ENCODE results near the gene ACRBP. TPM values are rescaled to one million over a fixed set of nuclear protein-coding genes. Genes with fewer than 3 reads are reported as not detected.
A peak's percentile ranks its signal among the peaks of the same experiment; 100 is the strongest.

ACRBP gene
- total RNA-seq = 9.8 TPM

DNA sequence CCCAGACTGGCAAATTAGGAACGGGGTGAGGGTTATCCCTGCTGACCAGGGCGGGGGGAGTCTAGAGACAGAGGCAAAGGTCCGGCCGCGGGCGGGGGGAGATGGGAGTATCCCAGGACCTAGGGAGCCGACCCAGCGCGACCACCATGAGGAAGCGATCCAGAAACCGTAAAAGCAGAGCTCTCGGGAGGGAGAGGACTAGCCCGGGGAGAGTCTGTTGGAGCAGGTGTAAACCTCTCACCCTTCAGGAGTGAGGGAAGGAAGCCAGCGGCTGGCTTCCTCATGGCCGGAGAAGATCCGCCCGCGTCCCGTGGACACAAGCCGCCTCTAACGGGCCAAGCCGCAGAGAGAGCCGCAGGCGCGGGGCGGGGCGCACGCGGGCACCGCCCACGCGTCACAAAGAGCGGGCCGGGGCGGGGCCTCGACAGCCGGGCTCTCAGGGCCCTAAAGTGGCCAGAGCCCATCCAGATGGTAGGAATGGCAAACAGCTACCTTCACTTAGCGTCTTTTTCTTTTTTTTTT lies at the start of gene ACRBP:
TSS of gene ACRBP (minus strand) at position 350 of the 522 bp plus-strand sequence. CDS start at position 284, 66 bp downstream.
- DNase-seq (ENCODE audit: low spot score) = peak; percentile 80

DNA sequence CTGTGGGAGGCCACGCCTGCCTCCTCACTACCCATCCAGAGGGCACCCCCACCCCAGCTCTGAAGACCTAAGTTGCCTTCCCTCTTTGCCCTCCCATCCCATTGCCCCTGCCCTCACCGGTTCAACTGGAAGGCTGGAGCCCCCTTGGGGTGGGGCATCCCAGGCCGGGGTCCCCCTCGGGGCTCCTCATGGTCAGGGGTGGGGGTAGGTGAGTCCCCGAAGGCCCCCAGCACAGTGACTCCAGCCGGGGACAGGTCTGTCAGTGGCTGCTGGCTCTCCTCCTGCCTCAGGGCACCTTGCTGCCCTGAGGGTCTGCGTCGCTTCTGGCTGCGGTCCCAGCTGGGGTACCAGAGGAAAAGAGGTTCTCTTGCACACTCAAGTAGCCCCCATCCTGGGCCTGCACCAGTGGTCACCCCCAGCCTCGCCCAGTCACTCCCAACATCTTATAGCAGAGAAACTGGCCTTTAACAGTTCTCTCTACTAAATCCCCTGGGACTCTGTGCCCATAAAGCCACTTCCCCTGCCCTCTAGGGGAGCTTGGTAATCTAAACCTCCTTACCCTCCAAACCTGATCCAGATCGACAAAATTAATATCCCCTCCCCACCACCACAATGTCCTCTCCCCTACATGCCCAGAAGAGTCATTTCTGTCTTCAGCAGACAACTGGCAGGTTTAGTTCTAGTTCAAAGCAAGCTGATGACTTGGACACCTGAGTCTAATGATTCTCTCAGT lies 48.2 kb upstream of the ACRBP start:
- no peak for DNase-seq (ENCODE audit: low spot score)

DNA sequence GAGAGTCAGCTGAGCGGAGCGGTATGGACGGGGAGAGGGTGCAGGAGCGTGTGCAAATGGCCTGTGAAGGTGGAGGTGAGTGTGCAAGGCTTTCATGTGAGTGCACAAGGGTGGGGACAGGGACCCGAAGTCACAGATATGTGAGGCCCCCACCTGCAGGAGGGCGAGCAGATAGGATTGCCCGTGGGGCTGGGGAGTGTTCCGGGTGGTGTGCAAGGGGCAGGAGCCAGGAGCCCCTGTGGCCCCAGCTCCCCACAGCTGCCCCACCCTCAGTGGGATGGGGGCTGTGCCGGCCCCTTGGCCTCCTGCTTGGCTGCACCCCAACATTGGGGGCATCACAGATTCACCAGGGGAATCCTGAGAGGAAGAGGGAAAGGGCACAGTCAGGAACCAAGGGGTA lies 47.5 kb upstream of the ACRBP start:
- no peak for DNase-seq (ENCODE audit: low spot score)

DNA sequence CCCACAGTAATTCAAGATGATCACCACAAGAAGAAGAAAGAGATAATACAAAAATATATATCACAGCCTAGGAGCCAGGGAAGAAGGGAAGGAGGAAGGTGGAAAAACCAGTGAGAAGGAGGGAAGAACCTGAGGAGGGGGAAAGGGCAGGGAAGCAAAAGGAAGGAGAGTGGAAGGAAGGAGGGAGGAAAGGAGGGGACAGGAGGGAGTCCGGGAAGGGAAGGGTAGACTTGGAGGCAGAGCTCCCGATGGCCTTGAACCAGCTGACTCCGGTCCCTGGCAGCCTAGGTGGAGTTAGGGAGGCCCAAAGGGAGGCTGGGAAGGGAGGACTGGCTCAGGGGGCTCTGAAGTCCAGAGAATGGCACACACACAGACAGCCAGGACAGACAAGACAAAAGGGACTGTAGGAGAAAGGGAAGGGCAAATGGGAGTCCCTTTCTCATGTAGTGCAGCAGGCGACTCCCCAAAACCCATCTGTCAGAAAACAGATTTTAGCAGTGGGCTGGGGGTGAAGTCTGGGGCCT lies 46.7 kb upstream of the ACRBP start:
- no peak for DNase-seq (ENCODE audit: low spot score)

DNA sequence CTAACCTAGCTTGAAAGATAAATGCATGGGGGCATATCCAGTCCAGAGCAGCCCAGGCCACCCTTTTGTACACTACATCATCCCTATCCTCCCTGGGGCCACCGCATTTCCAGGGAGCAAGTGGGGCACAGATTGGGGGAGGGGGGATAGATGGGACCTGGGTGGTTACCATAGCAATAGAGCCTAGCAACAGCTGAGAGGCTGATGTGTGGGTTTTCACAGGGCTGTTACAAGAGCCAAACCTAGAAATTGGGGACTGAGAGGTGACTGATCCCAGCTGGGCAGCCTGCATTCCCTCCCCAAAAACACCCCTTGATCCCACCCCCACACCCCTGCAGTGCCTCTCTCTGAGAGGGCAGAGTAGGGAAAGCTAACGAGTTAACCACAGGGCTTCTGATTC lies 45.7 kb upstream of the ACRBP start:
- DNase-seq (ENCODE audit: low spot score) = no peak

DNA sequence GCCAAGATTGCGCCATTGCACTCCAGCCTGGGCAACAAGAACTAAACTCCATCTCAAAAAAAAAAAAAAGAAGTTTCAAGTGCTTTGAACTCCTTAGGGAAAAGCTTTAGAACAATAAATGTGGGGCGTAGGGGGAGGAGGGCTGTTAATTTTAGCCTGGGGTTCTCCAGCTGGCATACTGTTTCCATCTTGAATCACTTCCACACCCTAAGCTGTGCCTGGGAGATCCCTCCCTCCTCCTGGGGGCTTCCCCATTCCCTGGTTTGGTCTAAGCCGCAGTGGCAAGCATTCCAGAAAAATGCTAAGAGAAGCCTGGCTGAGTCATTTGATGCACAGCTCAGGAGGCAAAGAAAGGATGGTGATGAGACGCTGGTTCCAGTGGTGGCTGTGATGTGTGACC lies 44.2 kb upstream of the ACRBP start:
- DNase-seq (ENCODE audit: low spot score) = no peak

DNA sequence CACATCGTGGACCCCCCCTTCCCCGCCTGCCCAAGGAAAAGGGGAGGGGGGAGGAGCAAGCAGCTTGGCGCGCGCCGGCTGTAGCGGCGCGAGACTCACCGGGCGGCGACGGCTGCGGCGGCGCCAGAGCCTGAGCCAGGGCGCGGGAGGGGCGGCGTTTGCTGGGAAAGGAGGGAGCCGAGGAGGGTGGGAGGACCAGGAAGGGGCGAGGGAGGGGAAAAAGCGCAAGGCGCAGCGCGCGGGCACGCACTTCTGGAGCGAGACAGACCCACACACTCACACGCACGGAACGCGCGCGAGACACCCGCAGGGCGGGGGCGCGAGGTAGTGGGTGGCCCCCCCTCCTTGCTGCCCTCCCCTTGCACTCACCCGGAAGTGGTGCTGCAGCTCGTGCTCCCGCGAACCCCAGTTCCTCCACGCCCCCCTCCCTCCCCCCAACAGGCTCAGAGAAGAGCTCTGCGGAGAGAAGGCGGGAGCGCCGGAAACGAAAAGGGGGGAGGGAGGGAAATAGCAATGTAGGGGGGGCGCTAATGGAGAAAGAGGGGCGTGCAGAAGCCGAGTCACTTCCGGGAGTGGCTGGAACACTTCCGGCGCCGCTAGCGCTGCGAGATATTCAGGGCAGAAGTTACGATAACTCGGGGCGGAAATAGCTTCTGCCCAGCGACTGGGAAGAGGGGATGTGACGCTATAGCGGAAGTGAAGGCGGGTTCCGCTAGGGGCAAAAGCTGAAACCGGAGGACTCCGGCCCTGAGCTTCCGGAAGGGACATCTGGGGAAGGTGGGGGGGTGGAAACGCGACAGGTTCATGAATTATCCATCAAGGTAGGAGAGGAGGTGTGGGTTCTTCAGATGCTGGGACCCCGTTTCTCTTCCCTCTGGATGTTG lies 42.0 kb upstream of the ACRBP start, which contains the start of gene ZNF384:
TSS of gene ZNF384 (minus strand) at position 377 of the 884 bp plus-strand sequence. CDS start 9,855 bp downstream, outside the sequence.
- DNase-seq (ENCODE audit: low spot score) = peak; percentile 98

DNA sequence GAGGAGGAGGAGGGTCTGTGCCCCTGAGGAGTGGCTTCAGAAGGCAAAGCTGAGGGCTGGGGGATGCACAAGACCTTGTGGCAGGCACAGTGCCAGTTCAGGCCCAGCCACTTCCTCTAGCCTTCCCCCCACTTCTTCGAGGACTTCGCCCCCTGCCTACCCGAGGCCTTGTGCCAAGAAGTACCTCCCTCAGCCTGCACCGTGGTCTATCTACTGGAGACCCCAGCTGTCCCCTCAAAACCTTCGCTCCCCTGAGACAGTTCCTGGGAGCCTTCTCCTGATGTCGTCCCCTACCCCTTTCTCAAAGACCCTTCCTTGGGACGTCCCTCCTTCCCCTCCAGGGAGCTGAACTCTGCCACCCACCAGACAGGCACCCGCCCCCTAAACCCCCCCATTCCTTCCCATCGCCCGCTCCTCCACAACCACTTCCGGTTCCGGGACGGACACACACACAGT lies 41.3 kb upstream of the ACRBP start:
- DNase-seq (ENCODE audit: low spot score) = peak; percentile 41

DNA sequence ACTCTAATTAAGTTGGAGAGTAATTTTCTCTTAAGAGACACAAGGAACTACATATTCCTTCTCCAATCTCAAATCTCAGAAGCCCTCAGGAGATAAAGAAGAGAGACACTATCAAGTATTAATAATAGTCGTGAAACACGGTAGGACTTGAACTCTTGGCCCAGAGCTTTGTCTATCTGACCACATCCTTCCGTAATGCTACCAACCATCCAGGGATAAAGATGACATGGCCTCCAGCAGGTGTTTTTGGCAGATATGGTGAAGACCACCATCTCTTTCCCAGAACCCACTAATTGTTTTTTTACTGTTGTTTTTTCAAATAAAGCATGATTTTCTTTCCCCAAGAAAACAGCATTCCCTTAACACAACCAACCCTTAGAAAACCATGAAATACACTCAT lies 38.6 kb upstream of the ACRBP start:
- no peak for DNase-seq (ENCODE audit: low spot score)

DNA sequence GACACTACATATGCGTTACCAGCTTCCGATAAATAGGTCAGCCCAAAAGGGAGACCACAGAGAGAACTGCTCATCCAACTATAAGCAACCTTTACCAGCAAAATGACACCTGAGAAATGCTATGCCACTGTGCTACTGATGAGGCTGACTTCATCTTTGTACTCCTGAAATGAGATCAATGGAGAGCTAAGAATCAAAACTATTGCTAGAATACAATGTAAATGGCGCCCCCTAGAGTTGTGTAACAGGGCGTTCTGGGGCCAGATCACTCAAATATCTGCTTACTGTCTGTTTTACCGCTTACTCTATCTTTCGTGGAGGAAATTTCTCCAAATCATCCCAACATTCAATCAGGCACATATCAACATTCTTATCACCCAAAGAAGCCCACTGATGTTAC lies 37.4 kb upstream of the ACRBP start:
- peak; percentile 30 for DNase-seq (ENCODE audit: low spot score)

DNA sequence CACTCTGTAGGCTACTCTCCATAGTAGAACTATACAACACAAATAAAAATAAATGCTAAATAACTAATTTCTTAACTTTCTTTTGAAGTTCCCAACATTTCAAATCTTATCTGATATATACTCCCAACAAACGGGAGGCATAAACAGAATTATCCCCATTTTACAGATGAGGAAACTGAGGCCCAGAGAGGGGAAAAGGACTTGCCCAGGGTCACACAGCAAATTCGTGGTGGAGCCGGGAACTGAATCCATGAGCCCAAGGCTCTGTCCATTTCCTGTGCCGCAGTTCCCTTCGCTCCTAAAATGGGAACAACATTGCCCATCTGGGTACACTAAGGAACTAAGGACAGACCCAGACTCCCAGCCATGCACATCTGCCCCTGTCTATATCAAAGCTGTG lies 29.7 kb upstream of the ACRBP start:
- DNase-seq (ENCODE audit: low spot score) = no peak

DNA sequence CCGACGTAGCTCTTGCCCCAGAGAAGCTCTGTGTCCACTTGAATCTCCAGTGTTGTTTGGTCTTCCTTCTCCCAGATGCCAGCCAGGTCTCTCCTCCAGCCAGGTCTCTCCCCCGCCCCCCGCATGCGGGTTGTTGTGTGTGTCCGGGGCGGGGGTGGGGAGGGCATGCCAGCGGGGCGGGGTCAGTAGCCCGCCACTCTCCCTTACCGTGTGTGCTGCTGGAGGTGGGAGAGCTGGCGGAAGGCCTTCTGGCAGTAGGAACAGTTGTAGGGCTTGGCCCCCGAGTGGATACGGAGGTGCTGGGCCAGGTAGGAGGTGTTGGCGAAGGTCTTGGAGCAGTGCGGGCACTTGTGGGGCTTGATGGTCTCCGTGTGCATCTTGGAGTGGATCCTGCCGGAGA lies 24.9 kb upstream of the ACRBP start:
- DNase-seq (ENCODE audit: low spot score) = no peak

DNA sequence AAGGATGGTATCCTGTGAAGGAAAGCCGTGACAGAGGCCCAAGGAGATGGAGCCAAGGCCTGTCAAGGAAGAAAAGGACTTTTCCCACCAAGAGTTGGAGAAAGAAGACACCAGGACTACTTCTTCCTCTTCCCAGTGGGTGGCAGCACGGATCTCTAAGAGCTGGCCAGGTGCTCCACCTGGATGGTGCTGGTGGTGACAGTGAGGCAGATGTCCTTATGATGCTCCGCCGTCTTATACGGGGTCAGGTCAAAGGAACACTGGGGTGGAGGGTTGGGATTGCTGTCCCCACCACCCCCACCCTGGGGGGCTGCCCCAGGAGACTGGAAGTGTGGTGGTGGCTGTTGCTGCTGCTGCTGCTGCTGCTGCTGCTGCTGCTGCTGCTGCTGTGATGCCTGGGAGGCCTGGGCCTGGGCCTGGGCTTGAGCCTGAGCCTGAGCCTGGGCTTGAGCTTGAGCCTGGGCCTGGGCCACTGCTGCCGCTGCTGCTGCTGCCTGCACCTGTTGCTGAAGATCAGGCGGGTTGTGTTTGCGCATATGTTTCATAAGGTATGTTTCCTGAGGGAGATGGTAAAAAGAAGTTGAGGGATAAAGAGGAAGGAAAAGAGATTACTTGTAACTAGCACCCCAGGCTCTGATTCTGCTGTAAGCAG lies 20.5 kb upstream of the ACRBP start:
- DNase-seq (ENCODE audit: low spot score) = no peak

DNA sequence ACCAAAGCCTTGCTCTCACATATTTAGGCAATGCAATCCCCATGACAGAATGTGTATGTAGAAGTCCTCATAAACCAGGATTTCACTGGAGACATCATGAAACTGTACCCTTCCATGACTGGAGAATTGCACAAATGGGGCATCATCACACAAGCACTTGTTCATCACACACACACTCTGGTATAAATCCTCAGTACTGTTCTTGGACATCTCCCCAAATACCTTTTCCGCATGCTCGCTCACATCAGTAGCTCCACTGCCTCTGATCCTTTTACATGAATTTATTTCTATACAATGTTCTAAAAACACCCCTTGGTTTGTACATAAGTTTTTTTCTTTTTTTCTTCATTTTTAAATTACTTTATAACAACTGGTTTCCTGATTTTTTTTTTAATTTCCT lies 19.0 kb upstream of the ACRBP start:
- DNase-seq (ENCODE audit: low spot score) = no peak

DNA sequence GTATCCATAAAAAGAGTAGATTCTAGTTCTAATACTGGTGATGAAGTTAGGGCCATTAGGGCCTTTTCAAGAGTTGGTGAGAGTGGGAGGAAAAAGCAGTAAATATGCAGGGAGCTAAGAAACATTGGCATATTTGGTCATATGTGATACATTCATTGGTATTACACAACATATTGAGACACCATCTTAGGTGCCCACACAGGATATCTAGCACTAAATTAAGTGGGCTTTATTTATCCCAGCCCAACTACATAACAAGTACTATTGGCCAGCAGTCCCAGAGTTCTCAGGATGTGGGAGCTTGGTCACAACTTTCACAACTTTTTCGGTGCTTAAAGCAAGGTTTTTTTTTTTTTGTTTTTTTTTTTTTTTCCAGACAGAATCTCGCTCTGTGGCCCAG lies 17.7 kb upstream of the ACRBP start:
- DNase-seq (ENCODE audit: low spot score) = no peak

DNA sequence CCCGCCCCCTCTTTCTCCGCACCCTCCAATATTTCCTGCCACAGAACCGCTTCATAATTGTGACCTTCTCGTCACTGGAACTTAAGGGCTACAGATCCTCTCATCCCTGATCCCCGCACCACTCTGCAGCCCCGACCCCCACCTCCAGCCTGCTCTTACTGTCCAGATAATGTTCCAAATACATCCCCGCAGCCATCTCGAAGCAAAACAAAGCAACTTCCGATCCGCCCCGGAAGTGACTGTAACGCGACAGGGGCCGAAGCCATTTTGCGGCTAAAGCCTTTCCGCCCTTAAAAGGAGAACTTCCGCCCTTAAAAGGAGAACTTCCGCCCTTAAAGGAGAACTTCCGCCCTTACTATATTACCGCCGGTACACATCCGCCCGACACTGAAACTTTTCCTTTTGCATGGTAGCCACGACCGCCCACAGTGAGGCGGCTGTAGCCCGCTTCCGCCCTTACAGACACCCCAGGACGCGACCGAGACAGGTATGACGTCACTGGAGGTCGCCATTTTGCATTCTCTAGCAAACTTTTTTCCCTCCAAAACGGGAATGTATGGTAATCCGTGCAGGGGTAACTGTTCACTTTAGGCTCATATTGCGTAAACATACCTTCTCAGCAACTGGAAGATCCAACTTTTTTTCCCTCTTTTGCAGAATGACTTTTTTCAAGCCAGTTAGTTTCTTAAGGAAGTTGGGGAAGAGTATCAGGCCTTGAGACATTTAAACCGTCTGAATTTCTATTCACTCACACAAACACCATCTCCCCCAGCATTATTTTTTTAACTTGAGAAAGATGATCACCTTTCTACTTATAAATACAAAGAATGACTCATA lies 15.9 kb upstream of the ACRBP start, which contains the start of gene ING4:
TSS of gene ING4 (minus strand) at position 214 of the 837 bp plus-strand sequence. CDS start at position 196, 18 bp downstream.
- peak; percentile 99 for DNase-seq (ENCODE audit: low spot score)

DNA sequence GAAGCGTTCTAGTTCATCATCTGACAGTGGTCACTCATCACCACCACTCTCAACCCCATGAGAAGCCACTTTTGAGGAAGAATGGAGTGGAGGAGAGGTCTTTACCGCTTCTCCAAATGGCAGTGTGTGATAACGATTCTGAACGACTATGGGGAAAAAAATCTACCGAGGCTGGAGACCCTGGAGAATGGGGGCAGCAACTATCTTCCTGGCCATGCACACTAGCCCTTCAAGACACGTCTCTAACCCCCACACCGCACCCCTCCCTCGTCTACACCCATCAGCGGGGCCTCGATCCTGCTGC lies 15.3 kb upstream of the ACRBP start:
- DNase-seq (ENCODE audit: low spot score) = no peak

DNA sequence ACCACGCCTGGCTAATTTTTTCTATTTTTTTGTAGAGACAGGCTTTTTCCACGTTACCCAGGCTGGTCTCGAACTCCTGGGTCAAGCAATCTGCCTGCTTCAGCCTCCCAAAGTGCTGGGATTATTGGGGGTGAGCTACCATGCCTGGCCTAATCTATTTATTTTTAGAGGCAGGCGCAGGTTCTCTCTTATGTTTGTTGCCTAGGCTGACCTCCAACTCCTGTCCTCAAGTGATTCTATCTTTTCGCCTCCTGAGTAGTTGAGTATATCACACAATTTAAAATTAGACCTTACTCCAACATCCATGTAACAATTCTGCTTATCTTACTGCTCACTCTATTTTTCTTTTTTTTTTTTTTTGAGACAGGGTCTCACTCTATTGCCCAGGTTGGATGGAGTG lies 6.8 kb upstream of the ACRBP start:
- DNase-seq (ENCODE audit: low spot score) = no peak

DNA sequence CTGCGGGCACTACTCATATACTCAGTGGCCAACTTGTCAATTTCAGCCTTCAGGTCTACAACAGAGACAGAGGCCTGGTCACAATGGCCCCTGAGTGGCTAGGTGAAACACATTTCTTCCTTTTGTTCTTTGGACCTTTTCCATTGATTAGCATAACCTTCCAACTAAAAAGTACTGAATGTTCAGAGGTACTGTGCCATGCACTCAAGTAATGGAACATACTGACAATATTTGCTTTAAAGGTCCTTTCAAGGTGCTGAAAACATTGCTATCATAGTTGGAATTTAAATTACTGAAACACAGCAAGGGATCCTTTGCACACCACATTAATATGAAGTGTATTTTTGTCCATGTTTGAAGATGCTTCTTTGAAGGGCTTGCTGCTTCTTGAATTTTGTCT lies 6.1 kb upstream of the ACRBP start:
- no peak for DNase-seq (ENCODE audit: low spot score)

DNA sequence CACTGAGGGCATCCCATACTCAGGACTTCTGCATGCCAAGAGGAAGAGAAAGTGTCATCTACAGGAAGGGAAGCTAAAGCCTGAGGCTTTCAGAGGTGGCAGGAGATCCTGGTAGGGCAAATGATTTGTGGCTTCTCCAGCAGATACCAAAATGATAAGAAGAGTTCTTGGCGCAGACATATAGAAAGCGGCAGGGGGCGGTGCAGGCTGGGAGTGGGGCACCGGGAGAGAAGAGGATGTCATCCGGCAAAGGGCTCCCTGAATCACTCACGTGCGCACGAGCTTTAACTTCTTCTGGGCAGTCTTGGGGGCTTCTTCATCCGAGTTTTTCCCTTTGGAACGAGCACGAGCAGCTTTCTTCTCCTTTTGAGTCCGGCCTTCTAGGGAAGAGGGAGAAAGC lies 5.2 kb upstream of the ACRBP start:
- DNase-seq (ENCODE audit: low spot score) = no peak

DNA sequence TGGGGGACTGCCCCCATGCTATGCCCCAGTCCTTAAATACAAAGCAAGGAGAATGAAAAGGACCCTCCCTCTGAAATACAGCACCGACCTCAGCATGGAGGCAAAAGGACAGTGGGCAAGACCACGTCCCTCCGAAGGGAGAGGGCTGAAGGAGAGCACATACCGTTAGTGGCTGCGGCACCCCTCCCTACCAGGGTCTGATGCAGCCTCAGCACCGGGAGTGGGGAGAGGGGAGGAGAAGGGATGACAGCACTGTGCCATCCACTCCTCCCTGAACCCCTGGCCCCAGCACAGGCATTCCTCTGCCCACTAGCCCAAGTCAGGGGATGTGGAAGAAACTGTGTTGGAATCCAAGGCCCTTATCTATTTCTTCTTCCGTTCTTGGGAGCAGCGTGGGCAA lies 3.6 kb upstream of the ACRBP start:
- DNase-seq (ENCODE audit: low spot score) = no peak
